LNCAP (cell line): ENCODE results near the gene GPR150.

ENCODE experiments used
- TF ChIP-seq, protein P1 (sequence below): fragments of 450-650 bp; IDR thresholded peaks from 2 replicates; pipeline ENCODE4 v1.5.1; 2017; ENCODE audit warnings: mild to moderate bottlenecking

The GPR150 gene

DNA sequence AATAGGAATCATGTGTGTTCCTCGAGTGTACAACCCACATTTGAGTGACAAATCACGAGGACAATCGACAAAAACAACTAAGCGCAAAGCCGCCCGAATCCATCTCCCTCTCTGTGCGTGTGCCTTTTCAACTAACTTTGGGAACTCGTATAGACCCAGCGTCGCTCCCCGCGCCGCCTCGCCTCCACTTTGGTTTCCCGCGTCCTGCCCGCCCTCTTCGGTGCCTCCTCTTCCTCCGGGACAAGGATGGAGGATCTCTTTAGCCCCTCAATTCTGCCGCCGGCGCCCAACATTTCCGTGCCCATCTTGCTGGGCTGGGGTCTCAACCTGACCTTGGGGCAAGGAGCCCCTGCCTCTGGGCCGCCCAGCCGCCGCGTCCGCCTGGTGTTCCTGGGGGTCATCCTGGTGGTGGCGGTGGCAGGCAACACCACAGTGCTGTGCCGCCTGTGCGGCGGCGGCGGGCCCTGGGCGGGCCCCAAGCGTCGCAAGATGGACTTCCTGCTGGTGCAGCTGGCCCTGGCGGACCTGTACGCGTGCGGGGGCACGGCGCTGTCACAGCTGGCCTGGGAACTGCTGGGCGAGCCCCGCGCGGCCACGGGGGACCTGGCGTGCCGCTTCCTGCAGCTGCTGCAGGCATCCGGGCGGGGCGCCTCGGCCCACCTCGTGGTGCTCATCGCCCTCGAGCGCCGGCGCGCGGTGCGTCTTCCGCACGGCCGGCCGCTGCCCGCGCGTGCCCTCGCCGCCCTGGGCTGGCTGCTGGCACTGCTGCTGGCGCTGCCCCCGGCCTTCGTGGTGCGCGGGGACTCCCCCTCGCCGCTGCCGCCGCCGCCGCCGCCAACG, at the start of gene GPR150:
GPR150 (plus strand) TSS at position 58 of the 840 bp plus-strand sequence; CDS start at position 247, 189 bp downstream.
- TF ChIP-seq, protein P1, sequence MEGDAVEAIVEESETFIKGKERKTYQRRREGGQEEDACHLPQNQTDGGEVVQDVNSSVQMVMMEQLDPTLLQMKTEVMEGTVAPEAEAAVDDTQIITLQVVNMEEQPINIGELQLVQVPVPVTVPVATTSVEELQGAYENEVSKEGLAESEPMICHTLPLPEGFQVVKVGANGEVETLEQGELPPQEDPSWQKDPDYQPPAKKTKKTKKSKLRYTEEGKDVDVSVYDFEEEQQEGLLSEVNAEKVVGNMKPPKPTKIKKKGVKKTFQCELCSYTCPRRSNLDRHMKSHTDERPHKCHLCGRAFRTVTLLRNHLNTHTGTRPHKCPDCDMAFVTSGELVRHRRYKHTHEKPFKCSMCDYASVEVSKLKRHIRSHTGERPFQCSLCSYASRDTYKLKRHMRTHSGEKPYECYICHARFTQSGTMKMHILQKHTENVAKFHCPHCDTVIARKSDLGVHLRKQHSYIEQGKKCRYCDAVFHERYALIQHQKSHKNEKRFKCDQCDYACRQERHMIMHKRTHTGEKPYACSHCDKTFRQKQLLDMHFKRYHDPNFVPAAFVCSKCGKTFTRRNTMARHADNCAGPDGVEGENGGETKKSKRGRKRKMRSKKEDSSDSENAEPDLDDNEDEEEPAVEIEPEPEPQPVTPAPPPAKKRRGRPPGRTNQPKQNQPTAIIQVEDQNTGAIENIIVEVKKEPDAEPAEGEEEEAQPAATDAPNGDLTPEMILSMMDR: no peak

DNA sequence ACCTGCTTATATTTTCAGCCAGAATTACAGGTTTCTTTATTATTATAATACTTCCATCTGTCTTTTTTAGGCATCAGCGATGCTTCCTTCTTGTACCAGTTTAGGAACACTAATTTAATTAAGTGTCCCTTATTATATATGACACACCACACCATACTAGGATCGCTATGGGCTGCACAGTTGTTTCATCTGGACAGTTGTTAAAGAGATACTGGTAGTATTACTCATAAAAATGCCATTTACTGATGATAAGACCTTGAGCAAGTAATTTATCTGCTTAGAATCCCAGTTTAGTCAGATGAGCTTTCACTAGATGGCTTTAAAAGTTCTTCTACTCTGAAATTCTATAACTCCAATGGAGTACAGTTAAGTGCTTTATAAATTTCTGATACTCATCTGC, 47.9 kb upstream of the GPR150 start:
- TF ChIP-seq, protein P1: no peak

DNA sequence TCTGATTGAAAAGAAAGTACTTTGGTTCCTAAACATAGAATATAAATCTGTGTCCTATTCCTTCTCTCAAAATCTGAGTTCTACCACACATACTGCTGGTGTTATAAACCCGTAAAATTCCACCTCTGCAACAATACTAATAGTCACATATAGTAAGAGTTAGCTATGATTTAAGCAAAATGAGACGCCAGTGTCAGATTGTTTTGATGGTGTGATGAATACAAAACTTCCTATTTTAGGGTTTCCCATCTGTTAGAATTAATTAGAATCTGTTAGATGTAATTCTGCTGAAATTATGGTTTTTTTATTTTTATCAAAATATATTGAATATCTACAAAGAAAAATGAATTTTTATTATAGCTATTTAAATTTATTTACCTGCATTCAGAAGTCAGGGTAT, 38.3 kb upstream of the GPR150 start:
- TF ChIP-seq, protein P1: no peak

DNA sequence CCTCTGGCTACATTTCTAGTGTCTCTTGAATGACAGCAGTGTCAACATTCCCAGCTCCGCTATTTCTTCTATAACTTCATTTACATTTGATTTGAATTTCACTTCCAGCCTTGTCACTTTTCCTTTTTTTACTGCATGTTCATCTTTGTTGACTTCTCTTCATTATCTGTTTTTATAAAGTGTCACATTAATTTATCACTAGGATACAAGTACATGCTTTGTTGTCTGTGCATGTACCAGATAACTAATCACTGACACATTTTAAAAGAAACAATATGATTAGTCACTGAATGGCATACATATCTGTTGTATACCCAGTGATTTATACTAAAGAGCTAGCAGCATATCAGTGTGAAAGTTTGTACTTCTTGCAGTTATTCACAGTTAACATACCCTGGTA, 35.9 kb upstream of the GPR150 start:
- TF ChIP-seq, protein P1: no peak

DNA sequence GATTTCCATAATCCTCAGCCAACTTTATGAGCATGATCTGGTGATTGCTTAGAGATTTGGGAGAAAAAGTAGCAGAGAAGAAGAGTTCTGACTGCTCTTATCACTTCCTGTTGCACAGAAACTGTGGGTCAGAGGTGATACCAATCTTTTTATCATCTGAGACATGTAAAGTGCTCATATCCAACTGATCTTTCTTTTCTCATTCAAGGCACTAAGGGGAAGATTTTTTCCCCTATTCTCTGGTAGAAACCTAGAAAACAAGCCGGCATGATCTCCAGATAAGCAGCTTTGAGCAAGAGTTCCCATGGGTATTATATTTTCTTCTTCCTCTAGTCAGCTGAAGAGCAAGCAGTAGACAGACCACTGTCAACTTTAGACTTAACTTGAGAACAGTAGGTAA, 29.0 kb upstream of the GPR150 start:
- TF ChIP-seq, protein P1: no peak

DNA sequence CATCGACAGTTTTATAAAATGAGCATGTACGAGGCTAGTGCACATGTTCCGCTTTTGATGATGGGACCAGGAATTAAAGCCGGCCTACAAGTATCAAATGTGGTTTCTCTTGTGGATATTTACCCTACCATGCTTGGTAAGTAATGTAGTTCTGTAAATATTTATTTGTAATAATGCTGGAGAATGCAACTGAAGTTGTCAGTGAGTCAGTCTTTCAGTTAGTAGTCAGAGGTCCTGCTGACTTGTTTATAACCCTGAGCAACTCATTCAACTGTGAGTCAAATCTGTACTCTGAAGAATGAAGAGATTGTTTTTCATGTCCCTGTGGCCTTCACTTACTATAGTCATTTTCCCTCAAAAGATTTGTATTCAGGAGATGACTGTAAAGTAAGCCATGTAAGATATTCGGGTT, 28.4 kb upstream of the GPR150 start:
- TF ChIP-seq, protein P1: no peak

DNA sequence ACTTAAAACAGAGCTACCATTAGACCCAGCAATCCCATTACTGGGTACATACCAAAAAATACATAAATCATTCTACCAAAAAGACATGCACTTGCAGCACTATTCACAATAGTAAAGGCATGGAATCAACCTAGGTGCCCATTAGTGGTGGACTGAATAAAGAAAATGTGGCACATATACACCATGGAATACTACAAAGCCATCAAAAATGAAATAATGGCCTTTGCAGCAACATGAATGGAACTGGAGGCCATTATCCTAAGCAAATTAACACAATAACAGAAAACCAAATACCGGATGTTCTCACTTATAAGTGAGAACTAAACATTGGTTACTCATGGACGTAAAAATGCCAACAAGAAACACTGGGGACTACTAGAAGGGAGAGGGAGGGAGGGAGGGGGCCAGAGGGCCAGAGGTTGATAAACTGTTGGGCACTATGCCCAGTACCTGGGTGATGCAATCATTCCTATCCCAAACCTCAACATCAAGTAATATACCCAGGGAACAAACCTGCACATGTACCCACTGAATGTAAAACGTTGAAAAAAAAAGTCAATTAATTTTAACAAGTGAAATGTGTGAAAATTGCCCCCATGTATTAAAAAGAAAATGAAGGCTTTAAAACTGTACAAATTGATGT, 24.5 kb upstream of the GPR150 start:
- TF ChIP-seq, protein P1: no peak
